ENCODE results near the gene FREY1.
"Not testable (repeated sequence)": the region's sequence is repeated elsewhere in the genome, so short reads cannot be mapped to it uniquely, and the experiment has no call there.

The FREY1 gene

GRCh38 chr11:45913514-45913913 is 6.4 kb upstream of the FREY1 start:
- no peak for DNase-seq

DNA sequence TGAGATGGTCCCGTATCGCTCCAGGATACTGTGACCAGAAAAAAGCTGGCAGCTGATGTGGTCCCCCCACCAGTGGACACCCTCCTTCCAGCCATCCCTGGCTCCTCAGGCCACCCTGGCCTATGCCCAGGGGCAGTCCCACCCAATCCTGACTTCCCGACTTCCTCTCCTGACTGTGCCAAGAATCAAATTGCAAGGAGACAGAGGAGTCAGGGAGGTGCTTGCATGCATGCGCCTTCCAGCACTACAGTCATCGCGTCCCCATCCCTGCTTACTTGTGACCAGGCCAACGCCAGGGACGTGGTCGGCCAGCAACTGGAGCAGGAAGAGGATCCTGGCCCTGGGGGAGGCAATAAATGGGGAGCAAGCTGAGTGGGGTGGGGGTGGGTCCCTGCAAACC is 3.6 kb upstream of the FREY1 start:
- DNase-seq = no peak

DNA sequence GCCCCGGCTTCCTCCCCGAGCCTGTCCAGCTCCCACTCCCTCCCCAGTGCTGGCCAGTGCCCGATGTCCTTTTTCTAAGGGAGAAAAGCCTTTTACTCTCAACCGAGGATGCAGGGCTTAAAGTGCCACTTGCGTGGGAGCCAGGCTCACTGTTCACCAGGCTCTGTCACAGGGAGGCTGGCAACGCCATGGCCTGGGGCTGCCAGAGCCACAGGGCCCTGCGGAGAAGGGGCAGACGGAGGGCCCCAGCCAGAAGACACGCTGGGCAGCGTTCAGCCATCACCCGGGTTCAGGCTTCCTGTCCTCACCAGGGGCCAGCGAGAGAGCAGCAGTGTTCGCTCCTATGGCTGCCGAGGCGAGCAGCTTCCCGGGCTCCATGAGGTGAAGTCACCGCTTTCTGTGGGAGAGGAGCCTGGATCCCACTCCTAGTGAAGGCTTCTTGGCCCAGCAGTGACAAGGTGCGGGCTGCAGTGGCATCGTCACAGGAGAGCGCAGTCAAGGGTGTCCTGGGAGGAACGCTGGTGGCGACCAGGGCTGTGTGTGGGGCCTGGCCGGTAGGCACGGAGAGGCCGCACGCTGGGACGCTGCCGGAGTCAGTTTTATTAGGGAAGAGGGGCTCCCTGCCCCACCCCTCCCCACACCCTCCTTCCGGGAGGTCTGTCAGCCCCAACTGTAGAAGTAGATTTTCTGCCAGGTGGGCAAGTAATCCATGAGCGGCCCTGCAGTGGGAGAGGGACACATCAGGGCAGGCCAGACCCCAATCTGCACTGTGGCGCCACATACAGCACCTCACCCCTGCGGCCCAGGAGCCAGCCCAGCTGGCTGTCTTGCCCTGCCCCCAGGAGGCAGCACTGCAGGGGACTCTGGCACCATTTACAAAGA is 2.8 kb upstream of the FREY1 start:
- DNase-seq = no peak

DNA sequence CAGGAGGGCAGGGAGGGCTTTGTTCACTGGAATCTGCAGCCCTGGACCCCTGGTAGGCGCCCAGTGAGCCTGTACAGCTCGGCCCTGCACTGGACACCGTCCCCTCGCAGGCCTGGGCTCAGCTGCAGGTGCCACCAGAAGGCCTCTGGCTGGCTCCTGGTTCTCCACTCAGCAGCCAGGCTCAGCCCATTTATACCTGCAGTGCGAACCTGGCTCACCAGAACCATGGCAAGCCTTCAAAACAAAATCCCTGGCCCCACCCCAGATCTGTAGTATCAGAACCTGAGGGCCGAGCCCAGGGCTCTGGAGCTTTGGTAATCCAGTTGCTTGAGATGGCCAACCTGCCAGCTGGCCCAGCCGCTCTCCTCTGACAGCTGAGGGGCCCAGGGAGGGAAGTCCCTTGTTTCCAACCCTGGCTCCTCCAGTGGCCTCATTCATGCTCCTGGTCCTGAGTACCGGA is 870 bp upstream of the FREY1 start:
- no peak for DNase-seq

- no peak for DNase-seq
Observed at GRCh38 chr11:45906096-45906682, 882 bp downstream of the FREY1 start.

- not testable (repeated sequence) for DNase-seq
Observed at GRCh38 chr11:45905576-45905975, 1.5 kb downstream of the FREY1 start.

DNA sequence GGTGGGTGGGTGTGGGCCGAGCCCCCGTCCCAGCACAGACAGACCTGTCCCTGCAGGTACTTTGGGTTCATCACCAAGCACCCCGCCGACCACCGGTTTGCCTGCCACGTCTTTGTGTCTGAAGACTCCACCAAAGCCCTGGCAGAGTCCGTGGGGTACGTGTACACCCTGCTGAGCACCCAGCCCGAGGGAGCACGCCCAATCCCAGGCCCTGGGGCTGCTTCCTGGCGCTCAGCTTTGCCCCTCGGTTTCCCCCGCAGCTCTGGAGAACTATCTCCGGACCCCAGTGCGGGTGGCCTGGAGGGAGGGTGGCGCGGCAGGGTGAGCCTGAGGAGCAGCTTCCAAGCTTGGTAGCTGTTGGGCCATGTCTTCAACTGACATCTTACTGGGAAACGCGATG is 2.0 kb downstream of the FREY1 start:
- no peak for DNase-seq

GRCh38 chr11:45904309-45904915 is 2.7 kb downstream of the FREY1 start:
- DNase-seq = no peak

DNA sequence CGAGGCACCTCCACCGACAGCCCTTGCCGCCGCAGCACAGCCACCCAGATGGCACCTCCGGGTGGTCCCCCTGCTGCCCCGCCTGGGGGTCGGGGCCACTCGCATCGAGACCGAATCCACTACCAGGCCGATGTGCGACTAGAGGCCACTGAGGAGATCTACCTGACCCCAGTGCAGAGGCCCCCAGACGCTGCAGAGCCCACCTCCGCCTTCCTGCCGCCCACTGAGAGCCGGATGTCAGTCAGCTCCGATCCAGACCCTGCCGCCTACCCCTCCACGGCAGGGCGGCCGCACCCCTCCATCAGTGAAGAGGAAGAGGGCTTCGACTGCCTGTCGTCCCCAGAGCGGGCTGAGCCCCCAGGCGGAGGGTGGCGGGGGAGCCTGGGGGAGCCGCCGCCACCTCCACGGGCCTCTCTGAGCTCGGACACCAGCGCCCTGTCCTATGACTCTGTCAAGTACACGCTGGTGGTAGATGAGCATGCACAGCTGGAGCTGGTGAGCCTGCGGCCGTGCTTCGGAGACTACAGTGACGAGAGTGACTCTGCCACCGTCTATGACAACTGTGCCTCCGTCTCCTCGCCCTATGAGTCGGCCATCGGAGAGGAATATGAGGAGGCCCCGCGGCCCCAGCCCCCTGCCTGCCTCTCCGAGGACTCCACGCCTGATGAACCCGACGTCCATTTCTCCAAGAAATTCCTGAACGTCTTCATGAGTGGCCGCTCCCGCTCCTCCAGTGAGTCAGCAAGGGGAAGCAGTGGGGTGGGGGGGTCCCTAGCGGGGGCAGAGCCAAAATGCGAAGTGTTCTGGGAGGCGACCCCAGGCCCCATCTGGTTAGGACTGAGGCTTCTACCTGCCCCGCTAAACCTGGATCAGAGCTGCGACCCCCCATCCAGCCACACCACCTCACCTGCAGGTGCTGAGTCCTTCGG is 4.4 kb downstream of the FREY1 start:
- no peak for DNase-seq

DNA sequence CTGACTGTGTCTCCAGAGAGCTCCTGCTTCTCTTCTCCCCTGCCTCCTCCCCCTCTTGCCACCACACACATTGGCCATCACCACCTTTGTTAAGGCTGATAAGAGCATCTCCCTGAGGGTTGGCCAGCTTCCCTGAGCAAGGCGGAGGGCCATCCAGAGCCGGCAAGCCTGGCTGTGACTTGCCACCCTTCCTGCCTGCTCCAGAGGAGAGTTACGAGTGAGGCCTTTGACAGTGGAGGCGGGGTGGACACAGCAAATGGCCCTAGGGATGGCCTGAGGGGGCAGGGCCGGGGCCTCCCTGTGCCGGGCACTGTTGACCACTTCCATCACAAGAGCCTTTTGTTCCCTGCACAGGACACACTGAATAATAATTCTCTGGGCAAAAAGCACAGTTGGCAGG is 5.4 kb downstream of the FREY1 start:
- no peak for DNase-seq

DNA sequence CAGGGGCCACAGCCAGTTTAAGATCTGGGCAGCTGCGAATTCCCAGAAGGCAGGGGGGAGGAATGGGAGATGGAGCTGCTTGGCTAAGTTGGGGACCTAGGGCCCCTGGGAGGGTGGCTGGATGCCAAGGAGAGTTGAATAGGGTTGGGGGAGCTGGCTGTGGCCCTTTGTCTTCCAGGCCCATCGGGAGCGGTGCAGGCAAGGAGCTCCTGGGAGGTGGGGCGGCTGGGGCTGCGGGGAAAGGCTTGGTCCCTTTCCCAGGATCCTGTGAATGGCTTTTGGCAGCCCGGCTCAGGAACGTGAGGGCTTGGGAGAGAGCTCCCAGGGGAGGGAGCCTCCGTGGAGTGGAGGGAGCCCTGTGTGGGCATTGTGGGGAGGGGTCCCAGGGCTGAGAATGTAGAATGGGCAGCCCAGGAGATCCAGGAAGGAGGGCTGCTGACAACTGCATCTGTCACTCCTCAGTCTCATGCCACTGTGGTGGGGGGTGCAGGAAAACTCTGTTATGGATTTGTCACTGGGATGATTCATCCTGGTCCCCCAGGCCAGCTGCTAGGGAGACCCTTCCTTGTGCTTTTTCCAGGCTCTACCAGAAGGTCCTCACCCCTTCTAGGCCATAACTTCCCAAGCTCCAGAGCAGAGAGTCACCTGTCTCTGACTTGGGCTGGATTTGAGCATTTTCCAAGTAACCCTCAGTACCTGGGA is 6.0 kb downstream of the FREY1 start:
- no peak for DNase-seq

DNA sequence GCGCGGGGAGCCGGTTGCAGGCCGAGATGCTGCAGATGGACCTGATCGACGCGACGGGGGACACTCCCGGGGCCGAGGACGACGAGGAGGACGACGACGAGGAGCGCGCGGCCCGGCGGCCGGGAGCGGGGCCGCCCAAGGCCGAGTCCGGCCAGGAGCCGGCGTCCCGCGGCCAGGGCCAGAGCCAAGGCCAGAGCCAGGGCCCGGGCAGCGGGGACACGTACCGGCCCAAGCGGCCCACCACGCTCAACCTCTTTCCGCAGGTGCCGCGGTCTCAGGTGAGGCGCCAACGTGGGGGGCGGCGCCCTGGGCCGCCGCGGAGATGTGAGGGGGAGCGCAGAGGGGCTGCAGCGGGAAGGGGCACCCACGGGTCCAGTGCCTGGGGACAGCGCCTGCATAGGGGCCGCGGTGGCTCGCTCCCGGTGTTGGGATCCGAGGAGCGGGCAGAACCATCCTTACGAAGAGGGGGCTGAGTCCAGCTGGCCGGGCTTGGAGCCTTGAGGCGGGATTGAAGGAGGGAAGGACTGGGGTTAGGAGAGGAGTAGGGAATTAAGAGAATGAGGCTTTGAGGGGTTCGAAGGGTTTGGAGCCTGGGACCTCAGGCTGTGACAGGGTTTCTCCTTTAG is 6.8 kb downstream of the FREY1 start:
- not testable (repeated sequence) for DNase-seq

GRCh38 chr11:45899448-45900174 is 7.5 kb downstream of the FREY1 start:
- peak; percentile 93 for DNase-seq

- DNase-seq = no peak
Observed at GRCh38 chr11:45899086-45899447, 8.0 kb downstream of the FREY1 start.

DNA sequence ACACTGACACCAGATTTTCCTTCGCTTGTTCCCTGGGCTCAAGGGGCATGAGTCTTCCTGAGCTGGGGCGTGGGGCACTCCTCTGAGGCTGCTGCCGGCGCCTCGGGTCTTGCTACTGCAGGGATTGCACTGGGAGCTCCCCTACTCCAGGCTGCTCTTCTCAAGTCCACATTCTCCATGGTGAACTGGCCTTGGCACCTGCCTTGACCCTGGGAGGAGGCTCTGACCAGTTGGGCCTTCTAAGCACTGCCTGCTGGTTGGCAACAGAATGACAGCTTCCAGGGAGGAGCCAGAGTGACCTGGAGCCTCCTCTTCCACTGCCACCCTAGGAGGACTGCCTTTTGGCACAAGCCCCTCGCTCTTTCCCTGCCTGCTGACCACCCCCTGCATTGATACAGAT is 9.5 kb downstream of the FREY1 start:
- no peak for DNase-seq

GRCh38 chr11:45896422-45896984 is 10.6 kb downstream of the FREY1 start:
- peak; percentile 89 to 93 for DNase-seq

DNA sequence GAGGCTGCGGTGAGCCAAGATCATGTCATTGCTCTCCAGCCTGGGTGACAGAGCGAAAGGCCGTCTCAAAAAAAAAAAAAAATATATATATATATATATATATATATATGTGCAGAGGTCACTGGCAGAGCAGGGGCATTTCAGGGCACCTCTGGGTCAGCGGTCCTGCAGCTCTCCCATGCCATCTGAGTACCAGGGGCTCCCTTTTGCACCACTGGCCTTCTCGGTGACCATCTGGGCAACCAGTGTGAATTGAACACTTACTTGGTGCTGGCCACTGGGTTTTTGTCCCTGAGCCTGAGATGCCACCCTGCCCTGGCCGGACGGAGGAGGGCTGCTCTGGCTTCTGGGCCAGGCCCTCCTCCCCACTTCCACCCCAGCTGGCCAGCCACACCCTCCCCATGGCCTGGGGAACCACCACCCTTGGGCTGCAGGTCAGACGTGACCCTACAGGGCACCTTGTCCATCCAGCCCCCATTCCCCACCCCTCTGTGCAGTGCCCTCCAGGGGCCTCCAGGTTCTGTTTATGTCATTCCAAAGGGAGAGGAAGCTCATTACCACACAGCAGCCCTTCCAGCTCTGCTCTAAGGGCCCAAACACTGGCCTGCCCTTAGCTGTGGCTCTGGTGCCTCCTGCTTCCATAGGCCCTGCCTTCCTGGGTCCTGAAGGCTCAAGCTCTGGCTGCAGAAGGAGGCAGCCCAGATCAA is 11.4 kb downstream of the FREY1 start:
- DNase-seq = no peak

DNA sequence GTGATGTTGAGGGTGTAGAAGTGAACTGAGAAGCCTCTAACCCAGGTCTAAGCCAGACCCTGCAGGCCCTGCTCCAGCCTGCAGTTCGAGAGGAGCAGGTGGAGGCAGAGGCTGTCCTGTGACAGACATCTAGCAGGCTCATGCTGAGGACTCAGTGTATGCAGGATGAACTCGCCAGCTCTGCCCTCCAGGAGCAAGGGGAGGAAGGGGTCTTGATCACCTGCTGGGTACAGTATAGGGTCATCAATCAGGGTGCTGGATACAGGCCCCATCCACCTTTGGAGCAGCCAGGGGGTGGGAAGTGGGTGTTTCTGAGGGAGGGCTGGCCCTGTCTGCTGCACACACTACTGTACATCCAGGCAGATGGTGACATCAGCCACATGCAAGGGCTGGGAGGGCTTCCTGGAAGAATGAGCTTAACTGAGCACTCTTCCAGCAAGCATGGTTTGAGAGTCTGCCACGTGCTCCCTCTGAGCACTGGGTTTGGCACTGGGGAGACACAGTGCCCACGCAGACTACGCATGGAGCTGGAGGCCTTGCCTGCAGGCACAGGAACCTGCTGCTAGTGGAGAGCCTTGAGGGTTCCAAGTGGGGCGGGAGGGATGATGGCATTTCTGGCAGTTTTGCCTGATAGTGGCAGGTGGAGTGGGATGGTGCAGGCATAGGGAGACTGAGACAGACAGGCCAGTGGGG is 12.4 kb downstream of the FREY1 start:
- DNase-seq = no peak

DNA sequence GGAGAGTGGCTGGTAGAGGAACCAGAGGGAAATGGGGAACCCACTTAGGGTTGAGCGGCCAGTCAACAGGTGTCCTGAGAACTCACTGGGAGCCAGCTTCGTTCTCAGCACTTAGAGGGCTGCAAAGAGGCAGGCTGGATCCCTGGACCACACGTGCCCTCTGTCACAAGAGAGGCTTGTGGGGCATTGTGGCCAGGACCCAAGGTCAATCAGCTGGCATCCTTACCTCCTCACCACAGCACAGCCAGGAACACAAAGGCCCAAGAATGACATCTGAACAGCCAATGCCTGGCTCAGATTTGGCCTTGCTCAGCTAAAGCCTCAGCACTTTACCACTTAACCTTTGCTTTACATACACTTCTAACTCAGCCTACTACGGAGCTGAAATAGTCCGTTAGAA is 14.2 kb downstream of the FREY1 start:
- no peak for DNase-seq
